Lower lobe of right lung (tissue), 2 donors: ENCODE data around the gene DCAF4. TPM values are rescaled to one million over a fixed set of nuclear protein-coding genes. Genes with fewer than 3 reads are reported as not detected.

Experiments
- ATAC-seq, 2 donors: fragments of 200-7000 bp; cut with Tn5 transposase; one replicate each; pipeline ENCODE4 v1.9.1; 2020 to 2022; ENCODE audit warnings: mild to moderate bottlenecking in 2 of 2, moderate library complexity in 2 of 2
- DNase-seq: peaks from one replicate; pipeline ENCODE4 v3.0.0-alpha.2; 2020
- H3K27ac ChIP-seq: fragments of 200-600 bp; one replicate; pipeline ENCODE4 v1.8.0; 2022
- H3K27me3 ChIP-seq: fragments of 200-600 bp; one replicate; pipeline ENCODE4 v1.8.0; 2022; ENCODE audit warnings: low read depth
- H3K36me3 ChIP-seq: fragments of 200-600 bp; one replicate; pipeline ENCODE4 v1.8.0; 2022; ENCODE audit warnings: mild to moderate bottlenecking
- H3K4me1 ChIP-seq: fragments of 200-600 bp; one replicate; pipeline ENCODE4 v1.8.0; 2022
- H3K4me3 ChIP-seq: fragments of 200-600 bp; one replicate; pipeline ENCODE4 v1.8.0; 2022; ENCODE audit warnings: mild to moderate bottlenecking
- H3K9me3 ChIP-seq: fragments of 200-600 bp; one replicate; pipeline ENCODE4 v1.8.0; 2022
- CTCF ChIP-seq: fragments of 200-600 bp; IDR thresholded peaks from one replicate; pipeline ENCODE4 v1.8.0; 2022; ENCODE audit warnings: antibody characterized with exemption, mild to moderate bottlenecking
- intact Hi-C: fragments of 100-400 bp; cut with DNase I; formaldehyde crosslinking; loops from one replicate; pipeline ENCODE4 v1.11.0; 2022
- total RNA-seq: library from RNA; stranded (reverse); fragmentation: NEBNext Ultra II Directional; extraction: Animal tissue kit (Norgen Biotek cat#: 25700); gene quantifications from one replicate; pipeline ENCODE4 v1.2.1, GENCODE V29; 2021
- donor health status: DM: no; HTN: yes; CAD: no; lungs with severe emphysema.

The DCAF4 gene
- total RNA-seq, 1 donor from 2014 or later: 19.5 TPM

- Histone ChIP-seq H3K4me3 (no peak overlapping the region), H3K4me1 (no peaks in the 10 kb centered on the region), H3K27ac (no peak overlapping the region), H3K27me3 (peaks cover 7% of the 10 kb centered on the region), H3K36me3 (no peaks in the 10 kb centered on the region), H3K9me3 (no peaks in the 10 kb centered on the region)
- intact Hi-C loops: no loop called here
- ATAC-seq: no peak
- no peak for TF ChIP-seq CTCF
- DNase-seq: no peak
Observed at GRCh38 chr14:72904218-72904617, 22.0 kb upstream of the DCAF4 start.

- peak; percentile 80 to 85 for ATAC-seq
- DNase-seq: peak; percentile 52
- no peaks in the 10 kb centered on the region for H3K36me3 ChIP-seq
- no peaks in the 10 kb centered on the region for H3K4me1 ChIP-seq
- no peak overlapping the region for H3K27ac ChIP-seq
- peaks cover 7% of the 10 kb centered on the region for H3K27me3 ChIP-seq
- no peak overlapping the region for H3K4me3 ChIP-seq
- intact Hi-C loops: loop anchor here (5.0 kb wide), 1 partner anchor 388 kb away; no protein-coding TSS in a partner anchor
- H3K9me3 ChIP-seq: no peaks in the 10 kb centered on the region
- TF ChIP-seq CTCF: peak; percentile 93
Observed at GRCh38 chr14:72904840-72905561, 21.3 kb upstream of the DCAF4 start.

- Histone ChIP-seq H3K27ac (no peak overlapping the region), H3K4me3 (no peak overlapping the region), H3K4me1 (no peaks in the 10 kb centered on the region), H3K9me3 (no peaks in the 10 kb centered on the region), H3K36me3 (no peaks in the 10 kb centered on the region), H3K27me3 (peaks cover 7% of the 10 kb centered on the region)
- intact Hi-C loops: loop anchor here (5.0 kb wide), 1 partner anchor 389 kb away; no protein-coding TSS in a partner anchor
- TF ChIP-seq CTCF: no peak
- DNase-seq: no peak
- ATAC-seq: no peak
Observed at GRCh38 chr14:72906316-72906715, 19.9 kb upstream of the DCAF4 start.

- H3K36me3 ChIP-seq: no peaks in the 10 kb centered on the region
- H3K27ac ChIP-seq: no peak overlapping the region
- no peaks in the 10 kb centered on the region for H3K4me1 ChIP-seq
- no peak for TF ChIP-seq CTCF
- no peak for DNase-seq
- no peaks in the 10 kb centered on the region for H3K9me3 ChIP-seq
- peaks cover 7% of the 10 kb centered on the region for H3K27me3 ChIP-seq
- H3K4me3 ChIP-seq: no peak overlapping the region
- ATAC-seq: no peak
- intact Hi-C loops: loop anchor here (5.0 kb wide), 1 partner anchor 390 kb away; no protein-coding TSS in a partner anchor
Observed at GRCh38 chr14:72906879-72907278, 19.4 kb upstream of the DCAF4 start.

GRCh38 chr14:72907886-72908285 is 18.4 kb upstream of the DCAF4 start:
- TF ChIP-seq CTCF: no peak
- no peak for ATAC-seq
- Histone ChIP-seq H3K36me3 (no peaks in the 10 kb centered on the region), H3K4me1 (no peaks in the 10 kb centered on the region), H3K9me3 (no peaks in the 10 kb centered on the region), H3K27me3 (peaks cover 7% of the 10 kb centered on the region), H3K27ac (no peak overlapping the region), H3K4me3 (no peak overlapping the region)
- DNase-seq: no peak
- intact Hi-C loops: loop anchor here (5.0 kb wide), 1 partner anchor 391 kb away; no protein-coding TSS in a partner anchor
